ENCODE results near the gene TSBP1. TPM values are rescaled to one million over a fixed set of nuclear protein-coding genes. Genes with fewer than 3 reads are reported as not detected.

Gene TSBP1
- total and polyA plus RNA-seq, 2 of the 13 experiments (the other 11 are each of a cell fraction or from before 2014, with no cell fraction given), result not detected

DNA sequence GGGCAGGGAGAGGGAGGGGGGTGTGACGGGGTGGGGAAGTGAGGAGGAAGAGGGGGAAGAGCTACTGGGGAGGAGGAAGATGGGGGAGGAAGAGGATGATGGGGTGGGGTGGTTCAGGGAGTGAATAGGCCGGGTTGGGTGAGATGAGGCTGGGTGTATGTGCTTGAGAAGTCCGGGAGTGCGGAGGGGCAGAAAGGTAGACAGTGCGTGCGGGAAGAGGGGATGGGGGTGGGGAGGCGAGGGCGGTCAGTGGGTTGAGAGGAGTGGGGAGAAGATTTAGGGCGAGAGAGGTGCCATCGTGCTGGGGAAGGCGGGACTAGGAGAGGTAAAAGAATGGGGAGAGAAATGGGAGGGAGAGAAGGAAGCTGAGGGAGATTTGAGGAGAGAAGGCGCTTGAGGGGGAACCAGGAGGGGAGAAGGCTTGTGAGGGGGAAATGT is 116.9 kb downstream of the TSBP1 start (continued):
- TF ChIP-seq, protein P1, sequence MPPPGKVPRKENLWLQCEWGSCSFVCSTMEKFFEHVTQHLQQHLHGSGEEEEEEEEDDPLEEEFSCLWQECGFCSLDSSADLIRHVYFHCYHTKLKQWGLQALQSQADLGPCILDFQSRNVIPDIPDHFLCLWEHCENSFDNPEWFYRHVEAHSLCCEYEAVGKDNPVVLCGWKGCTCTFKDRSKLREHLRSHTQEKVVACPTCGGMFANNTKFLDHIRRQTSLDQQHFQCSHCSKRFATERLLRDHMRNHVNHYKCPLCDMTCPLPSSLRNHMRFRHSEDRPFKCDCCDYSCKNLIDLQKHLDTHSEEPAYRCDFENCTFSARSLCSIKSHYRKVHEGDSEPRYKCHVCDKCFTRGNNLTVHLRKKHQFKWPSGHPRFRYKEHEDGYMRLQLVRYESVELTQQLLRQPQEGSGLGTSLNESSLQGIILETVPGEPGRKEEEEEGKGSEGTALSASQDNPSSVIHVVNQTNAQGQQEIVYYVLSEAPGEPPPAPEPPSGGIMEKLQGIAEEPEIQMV (CRISPR knock-in tag; IDR thresholded peaks at IDR 0.05; ENCODE audit: low read depth), result no peak
- TF ChIP-seq HNRNPK (IDR thresholded peaks at IDR 0.05; ENCODE audit: low read depth, low read length, poor library complexity, severe bottlenecking), result peak; percentile 62

DNA sequence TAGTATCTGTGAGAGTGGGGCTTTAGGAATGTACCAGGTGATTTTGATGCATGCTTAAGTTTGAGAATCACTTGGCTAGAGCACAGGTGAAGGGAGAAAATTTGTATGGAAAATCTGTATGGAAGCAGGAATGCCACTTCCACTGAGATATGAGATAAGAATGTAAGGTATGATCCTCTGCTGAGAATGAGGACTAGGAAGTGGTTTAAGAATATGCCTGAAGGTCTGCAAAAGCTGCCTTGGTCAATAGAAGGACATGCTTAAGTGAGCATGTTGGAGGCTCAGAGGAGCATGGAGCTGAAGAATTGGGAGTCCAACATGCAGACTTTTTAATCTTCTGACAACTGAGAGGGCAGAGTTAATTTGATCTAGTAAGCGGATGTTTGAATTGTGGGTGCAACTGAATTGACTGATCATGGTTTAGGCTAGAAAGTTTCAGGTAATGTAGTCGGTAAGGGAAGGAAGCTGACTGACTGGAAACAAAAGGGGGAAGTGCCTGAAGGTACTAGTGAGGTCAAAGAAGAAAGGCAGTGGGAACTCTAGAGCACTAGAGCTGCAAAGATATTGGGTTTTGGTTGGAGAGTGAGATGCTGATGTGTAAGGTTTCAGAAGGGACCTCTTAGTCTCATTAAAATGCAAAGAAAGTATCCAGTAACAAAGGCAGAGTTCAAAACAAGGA is 119.2 kb downstream of the TSBP1 start:
- Histone ChIP-seq H3K4me1 (ENCODE audit: insufficient read depth, low read length) (peaks cover 10% of the 10 kb centered on the region; the same call in 1 of the 2 replicates), H4K20me1 (ENCODE audit: insufficient read depth, low read length) (no peaks in the 10 kb centered on the region), H3K9ac (ENCODE audit: insufficient read depth, low read depth, low read length) (no peak overlapping the region), H3K9me3 (ENCODE audit: low read length) (peaks cover 6% of the 10 kb centered on the region; the same call in 1 of the 2 replicates), H3K36me3 (replicated peaks in 1 of 2; ENCODE audit: control insufficient read depth in 1 of 2, insufficient read depth in 2 of 2, low read length in 2 of 2) (no peaks in the 10 kb centered on the region), H3K27ac (ENCODE audit: extremely low read length, insufficient read depth, low read length) (no peak overlapping the region), H3K79me2 (ENCODE audit: insufficient read depth, low read length) (no peaks in the 10 kb centered on the region), H2AFZ (ENCODE audit: low read length) (no peak overlapping the region), H3K27me3 (ENCODE audit: control insufficient read depth in 1 of 2, insufficient read depth in 2 of 2, low read length in 2 of 2) (peaks cover 0 to 17% of the 10 kb centered on the region in 2 experiments; a peak in 2 of 5 replicates), H3K4me3 (replicated peaks in 1 of 3; ENCODE audit: insufficient read depth in 1 of 3, low read depth in 2 of 3, low read length in 3 of 3) (no peak overlapping the region), H3K4me2 (ENCODE audit: low read depth, low read length) (no peak overlapping the region)
- 4% methylated on average over 1 of the region's 2 CpGs for WGBS (ENCODE audit: low lambda C conversion rate)
- TF ChIP-seq, protein P2, sequence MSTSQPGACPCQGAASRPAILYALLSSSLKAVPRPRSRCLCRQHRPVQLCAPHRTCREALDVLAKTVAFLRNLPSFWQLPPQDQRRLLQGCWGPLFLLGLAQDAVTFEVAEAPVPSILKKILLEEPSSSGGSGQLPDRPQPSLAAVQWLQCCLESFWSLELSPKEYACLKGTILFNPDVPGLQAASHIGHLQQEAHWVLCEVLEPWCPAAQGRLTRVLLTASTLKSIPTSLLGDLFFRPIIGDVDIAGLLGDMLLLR (CRISPR knock-in tag; IDR thresholded peaks at IDR 0.05), result no peak
- TF ChIP-seq ZKSCAN8 (CRISPR knock-in tag; IDR thresholded peaks at IDR 0.05; ENCODE audit: borderline replicate concordance) (no peak), DNMT1 (CRISPR knock-in tag; IDR thresholded peaks at IDR 0.05) (no peak), HDAC2 (CRISPR knock-in tag; IDR thresholded peaks at IDR 0.05) (no peak), RAD51 (IDR thresholded peaks at IDR 0.05; ENCODE audit: borderline replicate concordance) (no peak), MIER2 (CRISPR knock-in tag; IDR thresholded peaks at IDR 0.05) (no peak), ZNF629 (CRISPR knock-in tag; conservative IDR thresholded peaks at IDR 0.05) (no peak)
- FAIRE-seq, result no peak
- in situ Hi-C loops (cut with HindIII; ENCODE audit: extremely low pct_ligation_motif_present, low pct_unique_long_range_greater_than_20kb) (no loop called here), intact Hi-C loops (cut with micrococcal nuclease; ENCODE audit: unreplicated experiment) (no loop called here)
- no TSS peak for BruUV-seq (replicated peaks)
- POLR2A ChIA-PET, result no interaction called here
- CTCF ChIA-PET (ENCODE audit: low intra/inter-chr PET ratio, low total read pairs), result no interaction called here
- DNase-seq (ENCODE audit: low spot score), result no peak
- no peak for ATAC-seq

Measured in HepG2 (cell line).